ENCODE measurements around the gene TMEM178B.

GRCh38 chr7:141201145-141201885 is 127.5 kb downstream of the TMEM178B start:
- TF ChIP-seq POLR2A (IDR thresholded peaks at IDR 0.05; ENCODE audit: low read length) (no peak), GATA1 (IDR thresholded peaks at IDR 0.05; ENCODE audit: low read depth, low read length) (no peak)
